ENCODE measurements around the gene EPHA2.

- TF ChIP-seq CTCF (conservative IDR thresholded peaks at IDR 0.05; ENCODE audit: low read depth, low read length) (no peak), EZH2 (IDR thresholded peaks at IDR 0.05; ENCODE audit: borderline replicate concordance, low read depth, low read length, poor library complexity, severe bottlenecking) (no peak)
Measured at GRCh38 chr1:16172218-16172830, 16.5 kb upstream of the EPHA2 start.
